K562 (cell line): ENCODE results near the gene GULP1. TPM values are rescaled to one million over a fixed set of nuclear protein-coding genes. Genes with fewer than 3 reads are reported as not detected.

Source experiments
- AFF1 ChIP-seq, 2 experiments: fragments of 450-650 bp; IDR thresholded peaks; 2 replicates each; pipeline ENCODE4 v1.6.1; 2018; ENCODE audit warnings: mild to moderate bottlenecking in 2 of 2, low read depth in 1 of 2; ENCODE audit not compliant: partially characterized antibody in 2 of 2
- CREB1 ChIP-seq, 2 experiments: sonication (generic) in 1 of 2; formaldehyde crosslinking in 1 of 2; IDR thresholded peaks; 2 replicates each; pipeline versions ENCODE4 v1.6.1 to v1.8.0; 2012 to 2022; ENCODE audit warnings: inconsistent platforms in 1 of 2, mild to moderate bottlenecking in 1 of 2, missing genetic modification reagents in 1 of 2, moderate library complexity in 1 of 2
- KDM1A ChIP-seq, 2 experiments: fragments of 450-650 bp; IDR thresholded peaks; 2 replicates each; pipeline ENCODE4 v1.6.1; 2016; ENCODE audit warnings: mild to moderate bottlenecking in 2 of 2
- NR2C2 ChIP-seq, 2 experiments: fragments of 200-800 bp in 1 of 2; sonication (Bioruptor generic) in 1 of 2; sonication (generic) in 1 of 2; formaldehyde crosslinking in 1 of 2; IDR thresholded peaks; 2 replicates each; pipeline versions ENCODE4 v1.6.1 to v1.8.0; 2016 to 2022; ENCODE audit warnings: mild to moderate bottlenecking in 1 of 2, missing compliant biosample characterization in 1 of 2, missing genetic modification characterization in 1 of 2, missing genetic modification reagents in 1 of 2
- PRDM10 ChIP-seq: fragments of 450-650 bp; IDR thresholded peaks from 2 replicates; pipeline ENCODE4 v1.6.1; 2018; ENCODE audit not compliant: partially characterized antibody
- ZNF589 ChIP-seq: fragments of 200-800 bp; sonication (Bioruptor generic); IDR thresholded peaks from 2 replicates; pipeline ENCODE4 v1.6.1; 2016; ENCODE audit warnings: low read depth, missing genetic modification characterization, missing compliant biosample characterization
- polyA plus RNA-seq, 8 experiments: library from polyadenylated mRNA; depleted of rRNA in 4 of 8; stranded (reverse) in 5 of 8; unstranded in 3 of 8; fragments of >200 nt; fragmentation: Nextera tagmentation in 2 of 8; fragmentation: Illumina TruSeq in 1 of 8; extraction: Ambion mirVana in 2 of 8; extraction: Trizol in 1 of 8; gene quantifications; 2 replicates each; pipeline versions ENCODE4 v1.2.1 to v1.2.3, GENCODE V29; 2011 to 2014; ENCODE audit warnings: inconsistent platforms in 1 of 8, missing spikeins in 1 of 8
- total RNA-seq, 7 experiments: library from RNA; depleted of rRNA in 6 of 7; stranded (reverse); fragments of >200 nt in 6 of 7; fragmentation: Illumina TruSeq in 2 of 7; extraction: Trizol in 2 of 7; gene quantifications; 2 replicates each; pipeline versions ENCODE4 v1.2.1 to v1.2.3, GENCODE V29; 2011 to 2021; ENCODE audit warnings: low replicate concordance in 1 of 7

GULP1 gene
- total and polyA plus RNA-seq, 9 of the 15 experiments (the other 6 are each of a cell fraction or from before 2014, with no cell fraction given), result 8.5 to 25.3 (median 19.5) TPM

- TF ChIP-seq PRDM10 (no peak), AFF1 (IDR thresholded peaks at IDR 0.05; ENCODE audit: low read depth in 1 of 2, partially characterized antibody in 2 of 2) (peak in 1 of 2 experiments; percentile 12), ZNF589 (CRISPR knock-in tag) (peak; percentile 55; the same call in 1 of the 2 replicates), CREB1 (IDR thresholded peaks at IDR 0.05) (peak; percentile 66; the same call in 1 of the 2 replicates), CREB1 (CRISPR knock-in tag; IDR thresholded peaks at IDR 0.05) (no peak), KDM1A (IDR thresholded peaks at IDR 0.05) (peak in 1 of 2 experiments; percentile 39; a peak in 1 of 4 replicates), NR2C2 (CRISPR knock-in tag; IDR thresholded peaks at IDR 0.05) (no peak), NR2C2 (tag; IDR thresholded peaks at IDR 0.05) (0 out of 2 replicates have a peak, but pooled peaks have one; percentile 10)
Observed at GRCh38 chr2:188326669-188327301, 35.1 kb downstream of the GULP1 start (continued).
